GM19193 (cell line): ENCODE measurements around the gene TAF5L.

ENCODE experiments used
- POLR2A ChIP-seq: IDR thresholded peaks from 4 replicates; pipeline ENCODE4 v1.6.1; 2011; ENCODE audit not compliant: insufficient read depth, insufficient read length; ENCODE audit errors: extremely low read depth

The TAF5L gene

DNA sequence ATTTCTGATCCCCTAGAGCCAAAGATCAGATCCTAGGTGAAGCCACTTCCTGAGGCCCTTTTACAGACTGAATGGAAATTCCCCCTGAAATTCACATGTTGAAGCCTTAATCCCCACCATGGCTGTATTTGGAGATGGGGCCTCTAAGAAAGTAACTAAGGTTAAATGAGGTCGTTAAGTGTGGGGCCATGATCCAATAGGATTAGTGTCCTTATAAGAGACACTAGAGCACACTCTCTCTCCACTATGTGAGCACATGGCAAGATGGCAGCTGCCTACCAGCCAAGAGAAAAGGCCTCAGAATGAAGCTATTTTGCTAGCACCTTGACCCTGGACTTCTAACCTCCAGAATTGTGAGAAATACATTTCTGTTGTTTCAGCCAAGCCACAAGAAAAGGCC is 81.3 kb downstream of the TAF5L start:
- no peak for TF ChIP-seq POLR2A
